Activated naive CD4-positive, alpha-beta T cell treated with anti-CD3 and anti-CD28 coated beads for 36 hours (primary cell): ENCODE measurements around the gene DYNC1H1. TPM values are rescaled to one million over a fixed set of nuclear protein-coding genes. Genes with fewer than 3 reads are reported as not detected.
A peak's percentile ranks its signal among the peaks of the same experiment; 100 is the strongest.

Experiments
- CTCF ChIA-PET: fragments of 350-600 bp; sonication (Branson Sonifier 250); formaldehyde crosslinking; loops from one replicate; lab custom pipeline; 2021; ENCODE audit warnings: antibody characterized with exemption; lab: Charles Lee
- DNase-seq: peaks from one replicate; pipeline ENCODE4 v3.0.0-alpha.2; 2020
- H3K27ac Mint-ChIP-seq: one replicate; pipeline ENCODE4 v1.8.0; 2021; ENCODE audit warnings: mild to moderate bottlenecking, mixed read lengths
- H3K27me3 Mint-ChIP-seq: one replicate; pipeline ENCODE4 v1.8.0; 2021; ENCODE audit warnings: low read depth, mixed read lengths
- H3K36me3 Mint-ChIP-seq: one replicate; pipeline ENCODE4 v1.8.0; 2021; ENCODE audit warnings: low read depth, mixed read lengths
- H3K4me1 Mint-ChIP-seq: one replicate; pipeline ENCODE4 v1.8.0; 2021; ENCODE audit warnings: low read depth, mixed read lengths
- H3K4me3 Mint-ChIP-seq: one replicate; pipeline ENCODE4 v1.8.0; 2021; ENCODE audit warnings: mild to moderate bottlenecking, moderate library complexity, mixed read lengths
- H3K9me3 Mint-ChIP-seq: one replicate; pipeline ENCODE4 v1.8.0; 2021; ENCODE audit warnings: mixed read lengths
- intact Hi-C: fragments of 100-400 bp; cut with micrococcal nuclease; formaldehyde crosslinking; loops from one replicate; pipeline ENCODE4 v1.15.1; 2023
- total RNA-seq, 2 experiments: library from RNA; stranded (reverse); gene quantifications; one replicate each; pipeline ENCODE4 v1.2.3, GENCODE V29; 2021

DYNC1H1 gene
- total RNA-seq, 2 experiments from 2014 or later, result 207 to 208 TPM

DNA sequence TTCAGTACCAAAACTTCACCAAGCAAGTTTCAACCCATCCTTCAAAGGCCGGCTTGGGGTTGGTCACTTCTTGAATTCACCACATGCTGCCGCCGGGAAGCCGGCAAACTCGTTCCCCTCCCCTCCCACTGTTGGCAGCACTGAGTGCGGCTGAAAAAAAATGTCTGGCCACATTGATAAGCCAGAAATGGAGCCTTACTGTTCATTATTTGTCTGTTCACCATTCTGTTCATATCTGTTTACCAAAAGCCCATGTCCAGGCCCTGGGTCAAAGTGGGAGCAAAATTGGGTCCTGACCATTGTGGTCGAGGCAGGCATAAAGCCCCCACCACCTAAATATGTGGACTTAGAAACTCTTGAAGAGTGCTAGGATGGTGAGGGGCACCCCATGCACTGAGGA, 129.7 kb downstream of the DYNC1H1 start:
- no peaks in the 10 kb centered on the region for H3K9me3 Mint-ChIP-seq
- no peak for DNase-seq
- no peaks in the 10 kb centered on the region for H3K36me3 Mint-ChIP-seq
- H3K27me3 Mint-ChIP-seq, result no peaks in the 10 kb centered on the region
- H3K27ac Mint-ChIP-seq, result no peak overlapping the region
- peaks cover 22% of the 10 kb centered on the region for H3K4me1 Mint-ChIP-seq
- CTCF ChIA-PET, result interaction anchor here (0.5 kb wide), 1 partner anchor 136 kb away, joined by 3 read pairs; no protein-coding TSS in a partner anchor
- intact Hi-C loops, result no loop called here
- H3K4me3 Mint-ChIP-seq, result no peak overlapping the region

DNA sequence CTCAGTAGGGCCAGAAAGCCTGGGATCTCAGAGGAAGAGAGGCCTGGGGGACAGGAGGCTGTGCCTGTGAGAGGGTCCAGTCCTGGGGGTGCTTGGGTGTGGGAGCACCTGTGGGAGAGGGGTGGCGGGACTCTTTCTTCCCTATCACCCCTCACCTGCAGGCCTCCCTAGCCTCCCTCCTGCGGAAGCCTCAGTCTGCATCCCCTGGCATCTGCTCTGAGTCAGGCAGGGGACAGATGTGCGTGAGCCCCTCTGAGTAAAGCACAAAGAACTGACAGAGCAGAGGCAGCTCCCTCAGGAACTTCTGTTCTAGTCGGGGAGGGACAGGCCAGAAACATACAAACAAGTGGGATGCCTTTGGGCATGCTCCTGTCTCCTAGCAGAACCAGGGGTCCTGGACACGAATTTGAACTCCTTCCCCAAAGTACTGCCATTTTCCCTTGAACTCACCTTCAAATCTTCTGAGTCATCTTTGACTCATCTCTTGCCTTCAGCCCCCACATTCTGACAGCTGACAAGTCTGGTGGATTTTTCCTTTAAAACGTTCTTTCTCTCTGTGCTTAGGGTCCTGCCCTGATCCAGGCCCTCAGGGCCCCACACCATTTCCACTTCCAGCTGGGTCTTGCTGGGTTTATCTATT, 131.0 kb downstream of the DYNC1H1 start:
- intact Hi-C loops, result loop anchor here (5.0 kb wide), 1 partner anchor 48 kb away; no protein-coding TSS in a partner anchor
- Mint-ChIP-seq H3K9me3 (no peaks in the 10 kb centered on the region), H3K4me1 (peaks cover 15% of the 10 kb centered on the region), H3K27ac (no peak overlapping the region), H3K27me3 (no peaks in the 10 kb centered on the region), H3K36me3 (no peaks in the 10 kb centered on the region), H3K4me3 (no peak overlapping the region)
- DNase-seq, result peak; percentile 23
- CTCF ChIA-PET, result interaction anchor here (0.8 to 4.1 kb wide), 18 partner anchors 9 to 388 kb away, joined by 3 to 19 read pairs (median 4); no protein-coding TSS in a partner anchor

DNA sequence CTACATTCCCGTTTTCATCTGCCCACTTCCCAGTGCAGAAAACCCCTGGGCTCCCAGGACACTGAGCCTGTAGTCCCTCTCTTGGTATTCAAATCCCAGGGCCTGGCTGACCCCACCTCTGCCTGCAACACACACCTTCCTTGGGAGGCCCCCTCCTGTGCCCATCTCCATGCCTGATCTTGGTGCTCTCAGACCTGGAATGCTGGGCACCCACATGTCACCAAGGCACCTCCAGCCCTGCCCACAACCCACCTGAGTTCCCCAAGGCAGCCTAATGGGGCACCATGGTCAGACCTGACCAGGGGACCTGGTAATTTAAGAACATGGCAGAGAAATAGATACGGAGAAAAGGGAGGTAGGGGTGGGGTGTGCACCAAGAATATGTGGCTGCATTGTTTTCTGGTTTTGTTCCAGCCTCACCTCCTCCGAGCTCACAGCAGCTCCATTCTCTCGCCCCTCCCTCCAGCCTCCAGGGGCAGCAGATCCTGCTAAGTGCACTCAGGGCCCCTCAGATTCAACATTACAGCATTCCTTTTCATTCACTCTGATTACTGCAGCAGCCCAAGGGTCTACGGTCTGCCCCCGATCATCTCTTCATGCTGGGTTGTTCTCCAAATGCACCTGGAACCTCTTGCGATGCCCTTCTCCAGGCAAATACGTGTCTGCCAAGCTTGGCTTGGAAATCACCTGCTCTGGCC, 131.6 kb downstream of the DYNC1H1 start:
- no peaks in the 10 kb centered on the region for H3K9me3 Mint-ChIP-seq
- no peaks in the 10 kb centered on the region for H3K36me3 Mint-ChIP-seq
- no peak for DNase-seq
- H3K27me3 Mint-ChIP-seq, result no peaks in the 10 kb centered on the region
- no peak overlapping the region for H3K27ac Mint-ChIP-seq
- CTCF ChIA-PET, result interaction anchor here (0.6 to 4.1 kb wide), 30 partner anchors 8 to 389 kb away, joined by 3 to 19 read pairs (median 4); no protein-coding TSS in a partner anchor
- no peak overlapping the region for H3K4me3 Mint-ChIP-seq
- peaks cover 15% of the 10 kb centered on the region for H3K4me1 Mint-ChIP-seq
- intact Hi-C loops, result loop anchor here (1.0 to 5.0 kb wide), 4 partner anchors 33 to 389 kb away; no protein-coding TSS in a partner anchor

DNA sequence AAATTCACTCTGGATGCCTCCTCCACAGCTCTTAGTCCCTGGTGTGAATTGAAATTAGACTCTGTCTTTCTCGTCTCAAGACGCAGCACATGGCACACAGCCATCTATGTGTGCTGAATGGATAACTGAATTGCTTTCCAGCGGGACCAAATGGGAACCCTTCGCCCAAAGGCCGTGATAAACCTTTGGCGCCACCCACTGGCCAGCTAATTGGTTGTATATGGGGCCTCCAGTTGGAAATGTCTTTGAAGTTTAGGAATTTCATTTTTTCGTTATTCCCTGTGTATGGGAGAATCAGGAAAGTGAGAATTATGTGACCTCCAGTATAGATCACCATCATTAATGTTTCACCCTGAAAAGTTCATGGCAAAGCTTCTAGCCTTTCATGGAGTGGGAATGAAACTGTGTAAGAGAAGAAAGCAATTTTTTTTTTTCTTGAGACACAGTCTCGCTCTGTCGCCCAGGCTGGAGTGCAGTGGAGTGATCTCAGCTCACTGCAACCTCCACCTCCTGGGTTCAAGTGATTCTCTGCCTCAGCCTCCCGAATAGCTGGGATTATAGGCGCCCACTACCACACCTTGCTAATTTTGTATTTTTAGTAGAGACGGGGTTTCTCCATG, 132.3 kb downstream of the DYNC1H1 start:
- CTCF ChIA-PET, result interaction anchor here (0.6 to 4.1 kb wide), 35 partner anchors 9 to 390 kb away, joined by 3 to 19 read pairs (median 4); no protein-coding TSS in a partner anchor
- no peaks in the 10 kb centered on the region for H3K27me3 Mint-ChIP-seq
- no peaks in the 10 kb centered on the region for H3K36me3 Mint-ChIP-seq
- DNase-seq, result peak; percentile 83
- no peak overlapping the region for H3K27ac Mint-ChIP-seq
- H3K4me1 Mint-ChIP-seq, result peaks cover 15% of the 10 kb centered on the region
- H3K9me3 Mint-ChIP-seq, result no peaks in the 10 kb centered on the region
- intact Hi-C loops, result loop anchor here (1.0 to 5.0 kb wide), 4 partner anchors 33 to 389 kb away; no protein-coding TSS in a partner anchor
- H3K4me3 Mint-ChIP-seq, result no peak overlapping the region

DNA sequence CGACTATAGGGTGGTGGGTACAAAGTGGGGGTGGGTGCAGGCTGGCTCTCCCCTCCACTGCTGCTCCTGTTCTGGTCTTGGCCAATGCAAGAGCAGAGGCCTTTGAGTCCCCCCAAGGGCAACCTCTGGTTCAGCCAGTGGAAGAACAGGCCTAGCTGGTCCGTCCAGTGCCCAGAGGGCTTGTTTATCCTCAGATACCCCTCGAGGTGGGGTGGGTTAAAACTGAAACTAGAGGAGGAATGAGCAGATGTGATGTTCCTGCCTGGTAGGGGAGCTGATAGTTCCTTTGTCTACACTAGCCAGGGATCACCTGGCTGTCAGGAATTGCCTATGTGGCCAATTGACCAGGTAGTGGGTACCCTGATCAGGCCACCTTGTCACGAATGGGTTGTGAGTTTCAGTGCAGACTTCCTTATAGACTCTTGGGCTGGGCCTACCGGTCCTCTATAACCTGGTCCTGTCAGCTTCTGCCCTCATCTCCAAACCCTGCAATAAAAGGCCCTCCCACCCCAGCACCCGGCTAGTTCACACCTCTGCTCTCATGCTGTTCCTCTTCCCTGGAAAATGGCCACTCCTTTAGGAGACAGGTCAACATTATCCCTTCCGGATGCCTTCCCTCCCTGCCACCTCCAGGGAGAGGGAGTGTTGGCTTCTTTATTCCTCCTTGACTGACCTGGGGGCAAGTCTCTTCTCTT, 133.2 kb downstream of the DYNC1H1 start:
- DNase-seq, result no peak
- Mint-ChIP-seq H3K9me3 (no peaks in the 10 kb centered on the region), H3K4me3 (no peak overlapping the region), H3K4me1 (peaks cover 15% of the 10 kb centered on the region), H3K36me3 (no peaks in the 10 kb centered on the region), H3K27me3 (no peaks in the 10 kb centered on the region), H3K27ac (no peak overlapping the region)
- CTCF ChIA-PET, result interaction anchor here (0.5 to 4.1 kb wide), 13 partner anchors 8 to 273 kb away, joined by 3 to 19 read pairs (median 4); no protein-coding TSS in a partner anchor
- intact Hi-C loops, result loop anchor here (5.0 kb wide), 1 partner anchor 50 kb away; no protein-coding TSS in a partner anchor

DNA sequence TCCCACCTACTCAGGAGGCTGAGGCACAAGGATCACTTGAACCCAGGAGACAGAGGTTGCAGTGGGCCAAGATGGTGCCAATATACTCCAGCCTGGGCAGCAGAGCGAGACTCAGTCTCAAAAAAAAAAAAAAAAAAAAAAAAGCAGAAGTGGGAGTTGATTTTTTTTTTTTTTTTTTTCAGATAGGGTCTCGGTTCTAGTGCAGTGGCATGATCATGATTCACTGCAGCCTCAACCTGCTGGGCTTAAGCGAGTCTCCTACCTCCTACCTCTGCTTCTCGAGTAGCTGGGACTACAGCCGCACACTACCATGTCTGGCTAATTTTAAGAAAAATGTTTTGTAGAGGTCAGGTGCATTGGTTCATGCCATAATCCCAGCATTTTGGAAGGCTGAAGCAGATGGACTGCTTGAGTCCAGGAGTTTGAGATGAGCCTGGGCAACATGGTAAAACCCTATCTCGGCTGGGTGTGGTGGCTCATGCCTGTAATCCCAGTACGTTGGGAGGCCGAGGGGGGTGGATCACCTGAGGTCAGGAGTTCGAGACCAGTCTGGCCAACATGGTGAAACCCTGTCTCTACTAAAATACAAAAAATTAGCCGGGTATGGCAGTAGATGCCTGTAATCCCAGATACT, 138.8 kb downstream of the DYNC1H1 start:
- Mint-ChIP-seq H3K27ac (no peak overlapping the region), H3K36me3 (no peaks in the 10 kb centered on the region), H3K4me3 (no peak overlapping the region), H3K4me1 (no peaks in the 10 kb centered on the region), H3K9me3 (no peaks in the 10 kb centered on the region), H3K27me3 (no peaks in the 10 kb centered on the region)
- intact Hi-C loops, result no loop called here
- DNase-seq, result no peak
- CTCF ChIA-PET, result no interaction called here

DNA sequence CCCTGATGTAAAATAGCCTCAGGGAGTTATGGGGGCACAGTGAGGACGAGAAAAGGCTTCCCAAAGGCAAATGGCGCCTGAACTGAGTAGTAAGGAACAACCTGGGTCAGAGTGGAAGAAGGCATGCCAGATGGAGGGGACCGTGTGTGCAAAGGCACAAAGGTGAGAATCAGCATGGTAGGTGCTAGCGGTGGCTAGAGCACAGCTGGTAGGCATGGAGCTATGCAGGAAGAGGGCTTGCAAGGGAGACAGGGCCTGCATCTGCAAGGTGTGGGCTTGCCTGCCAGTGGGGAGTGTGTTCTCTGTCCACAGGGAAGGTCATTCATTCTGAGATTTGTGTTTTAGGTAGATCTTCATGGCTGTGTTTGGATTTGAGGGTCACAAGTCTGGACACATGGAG, 141.0 kb downstream of the DYNC1H1 start:
- DNase-seq, result no peak
- intact Hi-C loops, result no loop called here
- Mint-ChIP-seq H3K9me3 (peaks cover 5% of the 10 kb centered on the region), H3K27ac (no peak overlapping the region), H3K27me3 (no peaks in the 10 kb centered on the region), H3K36me3 (no peaks in the 10 kb centered on the region), H3K4me3 (no peak overlapping the region), H3K4me1 (no peaks in the 10 kb centered on the region)
- CTCF ChIA-PET, result interaction anchor here (0.9 to 2.1 kb wide), 2 partner anchors 9 to 21 kb away, joined by 3 to 13 read pairs; no protein-coding TSS in a partner anchor

Other genes with a start within 250 kb of the DYNC1H1 start
- 100 to 1,000 TPM; 280 to 294 TPM for gene PPP2R5C, start 202.9 kb upstream of the DYNC1H1 start, total RNA-seq
- gene HSP90AA1, start 122.5 kb downstream of the DYNC1H1 start, total RNA-seq, result 1,000 to 10,000 TPM; 1,286 to 1,366 TPM
- gene WDR20, start 175.3 kb downstream of the DYNC1H1 start, total RNA-seq, result 10 to 100 TPM; 20.5 to 21.4 TPM